IMR-90 (cell line): ENCODE measurements around the gene DEAF1. TPM values are rescaled to one million over a fixed set of nuclear protein-coding genes. Genes with fewer than 3 reads are reported as not detected.

Experiments
- ATAC-seq: fragments of 200-7000 bp; cut with Tn5 transposase; 2 replicates; pipeline ENCODE4 v1.9.1; 2020; ENCODE audit warnings: low read depth, mild to moderate bottlenecking, moderate library complexity
- BruUV-seq: library from RNA; stranded (reverse); fragments of 400-500 nt; replicated peaks from 2 replicates; lab custom pipeline; 2021; lab: Mats Ljungman, UMichigan
- CTCF ChIA-PET: fragments of 300-600 bp; formaldehyde crosslinking; extraction: SDS; loops from one replicate; lab custom pipeline; 2021; ENCODE audit warnings: antibody characterized with exemption; lab: Yijun Ruan, JAX
- POLR2A ChIA-PET: fragments of 300-600 bp; sonication (Branson Sonifier 250); formaldehyde crosslinking; loops from one replicate; lab custom pipeline; 2022; ENCODE audit warnings: antibody characterized with exemption; ENCODE audit not compliant: unreplicated experiment; lab: Charles Lee
- DNase-seq: peaks from one replicate; pipeline ENCODE4 v3.0.0; 2013
- H2AFZ ChIP-seq: replicated peaks from 2 replicates; pipeline ENCODE3; 2013; ENCODE audit warnings: low read length, mild to moderate bottlenecking; ENCODE audit not compliant: poor library complexity
- H2AK5ac ChIP-seq: 2 replicates; pipeline ENCODE4 v1.6.1; 2013; ENCODE audit warnings: low read depth, low read length, inconsistent platforms
- H2AK9ac ChIP-seq: replicated peaks from 2 replicates; pipeline ENCODE3; 2013; ENCODE audit warnings: mild to moderate bottlenecking, low read depth, low read length, moderate library complexity; ENCODE audit not compliant: poor library complexity
- H2BK120ac ChIP-seq: 2 replicates; pipeline ENCODE4 v1.6.1; 2013; ENCODE audit warnings: low read depth, low read length, inconsistent platforms
- H2BK15ac ChIP-seq: 3 replicates; pipeline ENCODE4 v1.6.1; 2013; ENCODE audit warnings: low read depth, low read length, inconsistent platforms
- H2BK20ac ChIP-seq: 2 replicates; pipeline ENCODE4 v1.6.1; 2013; ENCODE audit warnings: low read depth, mild to moderate bottlenecking, inconsistent platforms, low read length, moderate library complexity
- H2BK5ac ChIP-seq: 2 replicates; pipeline ENCODE4 v1.6.1; 2013; ENCODE audit warnings: mild to moderate bottlenecking, low read depth, low read length, inconsistent platforms; ENCODE audit not compliant: poor library complexity, severe bottlenecking
- H3K14ac ChIP-seq: replicated peaks from 2 replicates; pipeline ENCODE4 v1.6.1; 2013; ENCODE audit warnings: low read depth, low read length, inconsistent platforms
- H3K18ac ChIP-seq: 2 replicates; pipeline ENCODE4 v1.6.1; 2013; ENCODE audit warnings: low read depth, low read length, control low read depth
- H3K23ac ChIP-seq: 2 replicates; pipeline ENCODE4 v1.6.1; 2013; ENCODE audit warnings: low read depth, low read length, inconsistent platforms
- H3K27ac ChIP-seq: 2 replicates; pipeline ENCODE4 v1.5.1; 2013; ENCODE audit warnings: mild to moderate bottlenecking, control low read depth, low read length; ENCODE audit not compliant: insufficient read depth
- H3K27me3 ChIP-seq: 2 replicates; pipeline ENCODE4 v1.6.1; 2013; ENCODE audit warnings: low read length; ENCODE audit not compliant: control insufficient read depth, insufficient read depth
- H3K36me3 ChIP-seq: 2 replicates; pipeline ENCODE4 v1.6.1; 2013; ENCODE audit warnings: low read length, mixed read lengths; ENCODE audit not compliant: control insufficient read depth, insufficient read depth
- H3K4ac ChIP-seq: 2 replicates; pipeline ENCODE4 v1.6.1; 2013; ENCODE audit warnings: low read depth, low read length, inconsistent platforms
- H3K4me1 ChIP-seq: 2 replicates; pipeline ENCODE4 v1.6.1; 2013; ENCODE audit warnings: low read length, mixed read lengths; ENCODE audit not compliant: control insufficient read depth, insufficient read depth
- H3K4me2 ChIP-seq: 2 replicates; pipeline ENCODE4 v1.6.1; 2013; ENCODE audit warnings: low read depth, mild to moderate bottlenecking, control low read depth, low read length, moderate library complexity
- H3K4me3 ChIP-seq: 2 replicates; pipeline ENCODE4 v1.5.1; 2013; ENCODE audit warnings: low read depth, mild to moderate bottlenecking, control low read depth, low read length, moderate library complexity; ENCODE audit not compliant: insufficient read depth
- H3K56ac ChIP-seq: 2 replicates; pipeline ENCODE4 v1.6.1; 2013; ENCODE audit warnings: low read length, inconsistent platforms; ENCODE audit not compliant: insufficient read depth; ENCODE audit errors: extremely low read depth
- H3K79me1 ChIP-seq, 2 experiments: 2 replicates each; pipeline ENCODE4 v1.6.1; 2013; ENCODE audit warnings: low read length in 2 of 2, inconsistent platforms in 1 of 2, low read depth in 1 of 2
- H3K9ac ChIP-seq: 2 replicates; pipeline ENCODE4 v1.6.1; 2013; ENCODE audit warnings: low read depth, low read length, control low read depth
- H3K9me1 ChIP-seq: 2 replicates; pipeline ENCODE4 v1.6.1; 2013; ENCODE audit warnings: low read length, inconsistent platforms; ENCODE audit not compliant: insufficient read depth
- H3K9me3 ChIP-seq: 2 replicates; pipeline ENCODE4 v1.6.1; 2013; ENCODE audit warnings: low read length; ENCODE audit not compliant: control insufficient read depth, insufficient read depth
- H4K20me1 ChIP-seq: 2 replicates; pipeline ENCODE4 v1.6.1; 2013; ENCODE audit warnings: low read length, inconsistent platforms; ENCODE audit not compliant: insufficient read depth
- H4K5ac ChIP-seq: 2 replicates; pipeline ENCODE4 v1.6.1; 2013; ENCODE audit warnings: mild to moderate bottlenecking, low read depth, low read length, control low read depth
- H4K8ac ChIP-seq, 2 experiments: 2 replicates each; pipeline ENCODE4 v1.6.1; 2013; ENCODE audit warnings: low read depth in 2 of 2, low read length in 2 of 2, control low read depth in 1 of 2, inconsistent platforms in 1 of 2
- H4K91ac ChIP-seq: 2 replicates; pipeline ENCODE4 v1.6.1; 2013; ENCODE audit warnings: low read depth, low read length, inconsistent platforms; ENCODE audit not compliant: insufficient read depth
- BHLHE40 ChIP-seq: fragments of 150-350 bp; IDR thresholded peaks from 2 replicates; pipeline ENCODE4 v1.6.1; 2016; ENCODE audit warnings: mild to moderate bottlenecking, low read depth, low read length
- CEBPB ChIP-seq: IDR thresholded peaks from 2 replicates; pipeline ENCODE4 v1.6.1; 2012; ENCODE audit warnings: low read depth, low read length, improper control_type of control experiment
- MAFK ChIP-seq: IDR thresholded peaks from 2 replicates; pipeline ENCODE4 v1.6.1; 2012; ENCODE audit warnings: low read depth, low read length, improper control_type of control experiment
- MXI1 ChIP-seq: IDR thresholded peaks from 2 replicates; pipeline ENCODE4 v1.6.1; 2012; ENCODE audit warnings: low read depth, mild to moderate bottlenecking, low read length, moderate library complexity, borderline replicate concordance
- NFE2L2 ChIP-seq: fragments of 150-350 bp; IDR thresholded peaks from 2 replicates; pipeline ENCODE4 v1.6.1; 2016; ENCODE audit warnings: low read depth, mild to moderate bottlenecking, low read length
- RAD21 ChIP-seq: IDR thresholded peaks from 2 replicates; pipeline ENCODE4 v1.6.1; 2012; ENCODE audit warnings: low read length, improper control_type of control experiment
- RCOR1 ChIP-seq: IDR thresholded peaks from 2 replicates; pipeline ENCODE4 v1.6.1; 2012; ENCODE audit warnings: mild to moderate bottlenecking, low read length, improper control_type of control experiment; ENCODE audit not compliant: insufficient replicate concordance
- WGBS, 2 experiments: methylation state at CpG; one replicate each; pipeline versions ENCODE4 v1.1.5 to v1.1.7; 2013; ENCODE audit warnings: missing lambda C conversion rate in 2 of 2; ENCODE audit not compliant: insufficient read length in 1 of 2; ENCODE audit errors: extremely low coverage in 2 of 2; 5-methylcytosine and 5-hydroxymethylcytosine counted together
- dilution Hi-C: fragments of 300-500 bp; cut with HindIII; formaldehyde crosslinking; loops from one replicate; pipeline ENCODE4 v1.14.3; 2018; ENCODE audit warnings: low sequenced_read_pairs; ENCODE audit not compliant: unreplicated experiment
- in situ Hi-C: fragments of 300-500 bp; cut with MboI; formaldehyde crosslinking; loops from 3 replicates; pipeline ENCODE4 v1.14.3; 2019; ENCODE audit warnings: low sequenced_read_pairs, inconsistent platforms, mixed read lengths
- intact Hi-C: fragments of 100-400 bp; cut with micrococcal nuclease; formaldehyde crosslinking; loops from 2 replicates; pipeline ENCODE4 v1.10.0; 2022
- polyA plus RNA-seq, 3 experiments: library from polyadenylated mRNA; depleted of rRNA; stranded (reverse); fragments of >200 nt; gene quantifications; 2 replicates each; pipeline ENCODE4 v1.2.3, GENCODE V29; 2012; ENCODE audit warnings: low replicate concordance in 1 of 3
- total RNA-seq: library from RNA; depleted of rRNA; stranded (reverse); fragments of >200 nt; gene quantifications from 2 replicates; pipeline ENCODE4 v1.2.3, GENCODE V29; 2012

DEAF1 gene
- total and polyA plus RNA-seq, 2 of the 4 experiments (the other 2 are of a cell fraction), result 22.9 to 31.6 TPM

GRCh38 chr11:696955-697491 lies 2.0 kb upstream of the DEAF1 start:
- no TSS peak for BruUV-seq
- dilution Hi-C loops, result no loop called here
- Histone ChIP-seq H3K27ac (peak overlapping the region; percentile 97), H2BK5ac (peak overlapping the region; percentile 96), H3K9me3 (no peaks in the 10 kb centered on the region), H3K79me1 (peaks cover 29 to 66% of the 10 kb centered on the region in 2 experiments), H3K4me1 (peaks cover 36% of the 10 kb centered on the region), H4K20me1 (peaks cover 37% of the 10 kb centered on the region), H2AK9ac (no peak overlapping the region), H3K18ac (no peak overlapping the region), H3K4me2 (no peak overlapping the region), H4K8ac (peak overlapping the region in 1 of 2 experiments; percentile 95; a peak in 1 of 4 replicates), H3K36me3 (peaks cover 13% of the 10 kb centered on the region; the same call in 1 of the 2 replicates), H3K9ac (no peak overlapping the region), H2AK5ac (no peak overlapping the region), H2BK20ac (no peak overlapping the region), H4K5ac (no peak overlapping the region), H4K91ac (no peak overlapping the region; the same call in 1 of the 2 replicates), H3K4me3 (no peak overlapping the region), H3K23ac (no peak overlapping the region), H2BK15ac (no peak overlapping the region), H3K4ac (peak overlapping the region; percentile 28; the same call in 1 of the 2 replicates), H2BK120ac (no peak overlapping the region), H3K56ac (0 out of 2 replicates have a peak overlapping the region, but pooled peaks have one; percentile 31), H3K14ac (no peak overlapping the region), H3K9me1 (peaks cover 27% of the 10 kb centered on the region), H2AFZ (no peak overlapping the region), H3K27me3 (no peaks in the 10 kb centered on the region)
- DNase-seq (peak; percentile 90), ATAC-seq (peak; percentile 3; the same call in 1 of the 2 replicates)
- intact Hi-C loops, result no loop called here
- 60% methylated on average over 6 of the region's 11 CpGs; no CpG with 5 or more reads in 1 of the 2 experiments for WGBS, 2 experiments
- POLR2A ChIA-PET, result interaction anchor here (0.6 kb wide), 1 partner anchor 22 kb away, joined by 7 read pairs; no protein-coding TSS in a partner anchor
- in situ Hi-C loops, result no loop called here
- CTCF ChIA-PET, result interaction anchor here (1.1 kb wide), 1 partner anchor 10 kb away, joined by 3 read pairs; no protein-coding TSS in a partner anchor
- TF ChIP-seq NFE2L2 (peak; percentile 5; the same call in 1 of the 2 replicates), RAD21 (0 out of 2 replicates have a peak, but pooled peaks have one; percentile 6), MXI1 (no peak), CEBPB (peak; percentile 68), RCOR1 (peak; percentile 56), BHLHE40 (no peak; the same call in 1 of the 2 replicates), MAFK (peak; percentile 73; the same call in 1 of the 2 replicates)
